Measurements from ENCODE around the gene TBC1D9. TPM values are rescaled to one million over a fixed set of nuclear protein-coding genes. Genes with fewer than 3 reads are reported as not detected.

TBC1D9 gene
- total and polyA plus RNA-seq, 2 of the 13 experiments (the other 11 are each of a cell fraction or from before 2014, with no cell fraction given), result 11.9 to 12.2 TPM

GRCh38 chr4:140684314-140684713 is 71.9 kb downstream of the TBC1D9 start:
- in situ Hi-C loops (cut with HindIII; ENCODE audit: extremely low pct_ligation_motif_present, low pct_unique_long_range_greater_than_20kb) (no loop called here), intact Hi-C loops (cut with micrococcal nuclease; ENCODE audit: unreplicated experiment) (no loop called here)
- DNase-seq (ENCODE audit: low spot score) (no peak), ATAC-seq (no peak), FAIRE-seq (no peak)
- peaks cover 23% of the 10 kb centered on the region for H3K4me1 ChIP-seq (ENCODE audit: insufficient read depth, low read length)
- H3K36me3 ChIP-seq (replicated peaks in 1 of 2; ENCODE audit: control insufficient read depth in 1 of 2, insufficient read depth in 2 of 2, low read length in 2 of 2), result peaks cover 0 to 30% of the 10 kb centered on the region in 2 experiments; a peak in 4 of 5 replicates
- POLR2A ChIA-PET, result no interaction called here
- CTCF ChIA-PET (ENCODE audit: low intra/inter-chr PET ratio, low total read pairs), result no interaction called here
- no peak overlapping the region for H3K9ac ChIP-seq (ENCODE audit: insufficient read depth, low read depth, low read length)
- no peaks in the 10 kb centered on the region for H3K9me3 ChIP-seq (ENCODE audit: low read length)
- no peak overlapping the region for H3K4me2 ChIP-seq (ENCODE audit: low read depth, low read length)
- no peak overlapping the region for H2AFZ ChIP-seq (ENCODE audit: low read length)
- H3K27me3 ChIP-seq (ENCODE audit: control insufficient read depth in 1 of 2, insufficient read depth in 2 of 2, low read length in 2 of 2), result no peaks in the 10 kb centered on the region
- H4K20me1 ChIP-seq (ENCODE audit: insufficient read depth, low read length), result no peaks in the 10 kb centered on the region
- H3K27ac ChIP-seq (ENCODE audit: extremely low read length, insufficient read depth, low read length), result no peak overlapping the region
- no peaks in the 10 kb centered on the region for H3K79me2 ChIP-seq (ENCODE audit: insufficient read depth, low read length)
- TF ChIP-seq MLX (CRISPR knock-in tag; IDR thresholded peaks at IDR 0.05) (no peak), ZNF670 (CRISPR knock-in tag; IDR thresholded peaks at IDR 0.05; ENCODE audit: borderline replicate concordance) (no peak), STAT5B (CRISPR knock-in tag; IDR thresholded peaks at IDR 0.05) (no peak), MEF2D (CRISPR knock-in tag; IDR thresholded peaks at IDR 0.05) (no peak), ZNF83 (CRISPR knock-in tag; IDR thresholded peaks at IDR 0.05; ENCODE audit: borderline replicate concordance) (no peak), KLF15 (CRISPR knock-in tag; IDR thresholded peaks at IDR 0.05; ENCODE audit: borderline replicate concordance) (no peak), MNT (IDR thresholded peaks at IDR 0.05) (no peak), LCORL (IDR thresholded peaks at IDR 0.05) (no peak), LCORL (CRISPR knock-in tag; IDR thresholded peaks at IDR 0.05) (no peak), KAT2B (IDR thresholded peaks at IDR 0.05; ENCODE audit: borderline replicate concordance, low read depth, low read length) (no peak), TIGD3 (CRISPR knock-in tag; IDR thresholded peaks at IDR 0.05; ENCODE audit: borderline replicate concordance) (no peak), HHEX (CRISPR knock-in tag; IDR thresholded peaks at IDR 0.05) (no peak), HMGXB4 (CRISPR knock-in tag; IDR thresholded peaks at IDR 0.05; ENCODE audit: borderline replicate concordance in 1 of 2, low read depth in 1 of 2) (no peak), KDM4B (CRISPR knock-in tag; IDR thresholded peaks at IDR 0.05) (no peak), ATAD3A (CRISPR knock-in tag; IDR thresholded peaks at IDR 0.05) (no peak)
- H3K4me3 ChIP-seq (replicated peaks in 1 of 3; ENCODE audit: insufficient read depth in 1 of 3, low read depth in 2 of 3, low read length in 3 of 3), result no peak overlapping the region
- no TSS peak for BruUV-seq (replicated peaks)

All from HepG2 (cell line).